ENCODE data around the gene CRHR1.

CRHR1 gene

DNA sequence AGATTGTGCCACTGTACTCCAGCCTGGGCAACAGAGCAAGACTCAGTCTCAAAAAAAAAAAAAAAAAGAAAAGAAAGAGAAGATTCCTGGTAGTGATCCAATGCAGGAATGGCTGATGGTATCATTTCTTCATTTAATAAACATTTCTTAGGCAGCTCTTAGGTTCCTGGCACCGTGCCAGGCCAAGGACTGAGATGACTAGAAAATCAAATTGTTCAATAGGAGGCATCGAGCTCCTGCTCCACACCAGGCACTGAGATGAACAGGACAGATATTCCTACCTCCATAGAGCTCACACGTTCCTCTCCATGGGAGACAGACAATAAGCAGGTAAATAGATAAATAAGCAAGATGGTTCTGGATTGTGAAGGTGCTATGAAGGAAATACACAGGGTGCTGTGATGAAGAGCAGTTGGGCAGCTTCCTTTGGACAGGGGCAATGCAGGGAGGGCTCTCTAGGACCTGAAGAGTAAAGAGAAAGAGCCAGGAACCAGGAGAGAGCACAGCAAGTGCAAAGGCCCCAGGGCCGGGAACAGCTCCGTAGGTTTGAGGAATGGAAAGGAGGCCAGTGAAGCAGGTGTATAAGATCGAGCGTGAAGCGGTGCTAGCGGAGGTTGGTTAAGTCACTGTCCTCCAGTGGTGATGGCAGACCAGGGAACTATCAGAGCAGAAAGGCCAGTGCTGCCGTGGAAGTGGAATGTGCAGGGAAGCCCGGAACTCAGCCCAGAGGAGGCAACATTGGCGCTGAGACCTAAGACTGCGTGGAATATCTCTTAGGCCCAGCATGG, 26.5 kb upstream of the CRHR1 start:
- no peak for DNase-seq (ENCODE audit: low spot score)
- no peak for FAIRE-seq

GRCh38 chr17:45758544-45758943, 25.6 kb upstream of the CRHR1 start:
- no peak for FAIRE-seq
- no peak for DNase-seq (ENCODE audit: low spot score)

- FAIRE-seq: no peak
- DNase-seq (ENCODE audit: low spot score): no peak
These were observed 24.4 kb upstream of the CRHR1 start for GRCh38 chr17:45759761-45760160.

DNA sequence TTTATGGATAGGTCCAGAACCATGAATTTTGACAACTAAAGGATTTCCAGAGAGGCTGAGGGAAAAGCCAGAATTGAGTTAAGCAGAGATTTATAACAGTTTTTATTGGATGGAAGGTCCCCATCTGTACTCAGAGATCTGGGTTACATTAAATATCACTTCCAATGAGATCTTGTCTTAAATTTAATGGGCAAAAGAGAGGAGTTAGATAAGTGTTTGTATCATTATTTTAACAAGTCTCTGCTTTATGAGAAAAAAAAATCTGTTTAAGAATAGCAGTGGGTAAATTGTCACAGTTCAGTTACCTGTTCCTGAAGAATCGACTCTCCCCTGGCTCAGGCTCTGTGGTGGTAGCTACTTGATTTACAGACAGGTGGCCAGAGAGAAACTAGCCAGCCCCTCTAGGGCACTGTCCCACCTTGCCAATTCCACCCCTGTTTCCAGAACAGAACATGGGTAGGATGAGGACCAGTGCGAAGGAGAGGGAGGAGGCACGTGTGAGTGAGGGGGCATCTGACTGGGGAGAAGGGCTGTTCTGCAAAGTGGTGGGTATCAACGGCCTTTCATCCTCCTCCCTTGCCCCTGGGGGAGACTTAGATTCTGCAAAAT, 22.1 kb upstream of the CRHR1 start:
- FAIRE-seq (no peak), DNase-seq (ENCODE audit: low spot score) (no peak)

DNA sequence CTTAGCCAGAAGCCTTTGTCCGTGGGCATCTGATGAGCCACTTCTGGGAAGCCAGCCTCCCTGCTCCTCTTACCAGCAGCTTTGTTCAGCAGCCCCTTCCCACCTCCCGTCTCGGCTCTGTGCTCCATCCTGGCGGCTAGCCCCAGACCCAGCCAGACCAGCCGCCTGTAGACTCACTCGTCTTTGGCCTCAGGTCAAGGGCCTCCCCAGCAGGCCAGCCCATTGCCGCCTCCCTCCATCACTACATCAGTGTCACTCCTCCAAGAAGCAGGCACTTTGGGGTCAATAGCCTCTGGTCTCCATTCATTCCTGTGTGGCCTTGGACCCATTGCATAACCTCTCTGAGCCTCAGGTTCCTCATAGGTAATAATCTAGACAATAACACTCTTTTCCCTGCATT, 20.9 kb upstream of the CRHR1 start:
- DNase-seq (ENCODE audit: low spot score): no peak
- FAIRE-seq: no peak

- DNase-seq (ENCODE audit: low spot score) (no peak), FAIRE-seq (no peak)
These were observed 19.6 kb upstream of the CRHR1 start for GRCh38 chr17:45764479-45764878.

DNA sequence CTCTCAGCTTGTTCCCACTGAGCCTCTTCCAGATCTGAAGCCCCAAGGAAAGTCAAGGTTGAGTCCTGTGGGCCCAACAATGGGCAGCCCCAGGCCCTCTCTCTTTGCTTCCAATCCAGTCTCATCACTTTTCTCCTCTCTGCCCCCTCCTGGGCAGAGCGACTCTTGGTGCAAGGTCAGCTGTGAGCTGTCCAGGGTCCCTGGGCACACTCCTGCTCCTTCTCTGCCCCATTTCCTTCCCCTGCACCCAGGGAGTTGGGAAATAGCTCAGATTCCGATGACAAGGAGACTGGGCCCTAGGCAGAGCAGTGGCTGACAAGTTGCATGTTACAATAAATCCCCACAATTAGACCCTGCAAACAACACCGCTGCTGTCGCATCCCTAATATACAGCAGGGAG, 16.1 kb upstream of the CRHR1 start:
- DNase-seq (ENCODE audit: low spot score): no peak
- no peak for FAIRE-seq

DNA sequence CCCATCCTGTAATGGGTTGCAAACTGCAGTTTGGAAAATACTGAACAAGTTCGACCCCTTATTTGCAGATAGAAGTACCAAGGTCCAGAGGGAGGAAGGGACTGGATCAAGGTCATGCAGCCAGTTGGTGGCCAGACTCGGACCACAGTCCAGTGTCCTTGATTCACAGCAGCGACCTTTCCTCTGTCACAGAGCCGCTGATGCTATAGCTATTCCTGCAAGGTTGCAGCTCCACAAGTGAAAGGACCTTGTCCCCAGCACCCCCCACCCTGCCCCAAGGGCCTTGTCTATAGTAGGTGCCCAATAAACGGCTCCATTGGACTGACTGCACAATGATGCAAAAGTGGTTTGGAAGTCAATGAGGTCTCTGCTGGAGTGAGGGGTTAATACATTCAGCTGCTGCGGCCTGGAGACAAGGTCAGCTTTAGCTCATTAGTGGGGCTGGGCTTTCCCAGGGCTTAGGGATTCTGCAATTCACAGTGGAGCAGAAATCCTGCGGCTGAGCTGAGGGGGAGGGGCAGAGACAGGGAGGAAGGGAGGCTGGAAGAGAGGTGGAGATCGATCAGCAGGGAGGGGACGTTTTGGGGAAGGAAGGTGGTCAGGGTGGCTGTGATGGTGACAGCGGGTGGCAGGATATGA, 13.4 kb upstream of the CRHR1 start:
- FAIRE-seq: no peak
- DNase-seq (ENCODE audit: low spot score): no peak

DNA sequence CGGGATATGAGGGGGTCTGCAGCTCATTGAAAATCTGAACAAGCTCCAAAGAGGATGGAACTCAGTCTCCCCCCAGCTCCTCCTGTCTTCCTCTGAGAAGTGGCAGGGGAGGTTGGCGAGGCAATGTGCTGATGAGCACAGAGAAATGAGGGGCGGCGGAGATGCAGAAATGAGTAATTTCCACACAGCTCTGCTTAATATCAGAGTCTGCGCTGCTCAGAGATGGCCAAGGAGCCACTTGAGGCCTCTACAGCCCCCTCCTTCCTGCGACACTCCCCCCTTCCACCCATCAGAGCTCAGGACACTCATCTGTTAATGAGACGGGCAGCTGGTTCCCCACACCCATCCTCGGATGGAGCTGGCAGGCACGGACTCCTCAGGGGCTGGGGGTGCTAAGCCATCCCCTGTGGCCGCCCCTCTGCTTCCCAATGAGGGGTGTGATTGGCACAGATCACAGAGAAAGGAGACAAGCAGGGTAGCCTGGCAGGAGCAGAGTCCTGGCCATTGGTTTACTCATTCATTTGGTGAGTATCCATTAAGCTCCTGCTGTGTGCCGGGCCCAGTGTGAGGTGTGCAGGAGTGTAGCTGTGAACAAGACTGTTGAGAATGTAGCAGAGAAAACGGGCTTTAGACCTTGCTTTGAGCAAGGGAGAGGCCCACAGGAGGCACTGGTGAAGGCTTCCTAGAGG, 12.7 kb upstream of the CRHR1 start:
- DNase-seq (ENCODE audit: low spot score) (no peak), FAIRE-seq (no peak)

- DNase-seq (ENCODE audit: low spot score) (no peak), FAIRE-seq (no peak)
These were observed 9.0 kb upstream of the CRHR1 start for GRCh38 chr17:45775148-45775547.

DNA sequence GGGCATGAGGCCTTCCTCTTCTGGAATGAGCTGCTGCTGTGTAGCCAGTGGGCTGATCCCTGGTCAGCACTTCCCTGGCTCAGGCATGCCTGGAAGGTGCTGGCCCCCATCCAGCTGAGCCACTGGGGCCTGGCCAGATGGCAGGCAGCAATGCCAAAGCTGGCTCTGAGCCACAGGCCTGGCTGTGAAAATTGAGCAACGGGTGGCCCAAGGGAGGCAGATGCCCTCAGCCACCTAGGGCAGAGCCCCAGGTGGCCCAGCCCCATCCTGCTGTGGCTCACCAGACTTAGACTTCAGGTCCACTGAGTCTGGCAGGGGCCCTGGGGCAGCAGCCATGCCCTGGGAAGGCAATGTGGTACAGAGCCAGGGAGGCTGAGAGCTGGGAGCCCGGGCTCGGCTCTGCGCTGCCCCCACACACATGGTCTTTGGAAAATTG, 8.5 kb upstream of the CRHR1 start:
- FAIRE-seq (no peak), DNase-seq (ENCODE audit: low spot score) (no peak)

DNA sequence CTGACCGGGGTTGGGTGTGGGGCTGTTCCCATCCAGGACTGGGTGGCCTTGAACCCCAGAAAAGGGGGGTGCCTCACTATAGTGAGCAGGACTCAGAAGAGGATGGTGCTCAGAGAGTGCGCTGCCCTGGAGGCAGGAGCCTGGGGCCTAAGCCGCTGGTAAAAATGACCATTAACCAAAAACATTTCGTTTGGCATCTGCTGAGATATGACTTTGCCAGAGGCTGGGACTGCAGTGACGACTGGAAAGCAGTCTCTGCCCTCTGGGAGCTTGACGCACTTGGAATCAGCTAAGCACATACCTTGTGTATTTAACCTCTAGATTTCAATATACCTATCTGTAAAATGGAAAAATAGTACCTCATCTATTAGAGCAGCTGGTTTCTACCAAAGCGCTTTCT, 7.2 kb upstream of the CRHR1 start:
- no peak for FAIRE-seq
- DNase-seq (ENCODE audit: low spot score): no peak

DNA sequence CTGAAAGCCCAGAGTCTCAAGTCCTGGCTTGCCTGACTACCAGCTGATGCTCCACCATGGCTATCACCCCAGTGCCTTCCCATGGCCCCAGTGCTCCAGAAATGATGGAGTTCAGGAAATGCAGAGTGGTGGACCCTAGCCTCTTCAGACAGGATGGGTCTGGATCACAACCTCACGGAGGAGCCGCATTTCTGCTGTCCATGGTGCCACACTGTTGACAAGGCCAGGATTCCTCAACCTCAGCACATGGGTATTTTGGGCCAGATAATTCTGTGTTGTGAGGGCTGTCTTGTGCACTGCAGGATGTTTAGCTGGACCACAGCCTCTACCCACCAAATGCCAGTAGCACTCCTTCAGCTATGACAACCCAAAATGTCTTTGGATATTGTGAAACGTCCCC, 6.7 kb upstream of the CRHR1 start:
- FAIRE-seq: no peak
- no peak for DNase-seq (ENCODE audit: low spot score)

DNA sequence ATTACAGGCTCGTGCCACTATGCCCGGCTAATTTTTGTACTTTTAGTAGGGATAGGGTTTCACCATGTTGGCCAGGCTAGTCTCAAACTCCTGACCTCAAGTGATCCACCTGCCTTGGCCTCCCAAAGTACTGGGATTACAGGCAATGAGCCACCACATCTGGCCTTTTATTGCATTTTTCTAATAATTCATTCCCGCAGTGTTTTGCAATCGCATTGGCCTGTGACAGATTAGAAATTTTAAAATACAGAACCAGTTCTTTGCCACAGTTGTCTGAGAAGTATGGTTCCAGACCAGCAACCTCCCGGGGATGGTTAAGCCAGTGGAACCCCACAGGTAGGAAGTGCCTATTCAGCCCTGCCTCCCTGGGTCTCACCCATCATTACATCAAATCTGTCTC, 3.2 kb upstream of the CRHR1 start:
- no peak for DNase-seq (ENCODE audit: low spot score)
- FAIRE-seq: no peak

DNA sequence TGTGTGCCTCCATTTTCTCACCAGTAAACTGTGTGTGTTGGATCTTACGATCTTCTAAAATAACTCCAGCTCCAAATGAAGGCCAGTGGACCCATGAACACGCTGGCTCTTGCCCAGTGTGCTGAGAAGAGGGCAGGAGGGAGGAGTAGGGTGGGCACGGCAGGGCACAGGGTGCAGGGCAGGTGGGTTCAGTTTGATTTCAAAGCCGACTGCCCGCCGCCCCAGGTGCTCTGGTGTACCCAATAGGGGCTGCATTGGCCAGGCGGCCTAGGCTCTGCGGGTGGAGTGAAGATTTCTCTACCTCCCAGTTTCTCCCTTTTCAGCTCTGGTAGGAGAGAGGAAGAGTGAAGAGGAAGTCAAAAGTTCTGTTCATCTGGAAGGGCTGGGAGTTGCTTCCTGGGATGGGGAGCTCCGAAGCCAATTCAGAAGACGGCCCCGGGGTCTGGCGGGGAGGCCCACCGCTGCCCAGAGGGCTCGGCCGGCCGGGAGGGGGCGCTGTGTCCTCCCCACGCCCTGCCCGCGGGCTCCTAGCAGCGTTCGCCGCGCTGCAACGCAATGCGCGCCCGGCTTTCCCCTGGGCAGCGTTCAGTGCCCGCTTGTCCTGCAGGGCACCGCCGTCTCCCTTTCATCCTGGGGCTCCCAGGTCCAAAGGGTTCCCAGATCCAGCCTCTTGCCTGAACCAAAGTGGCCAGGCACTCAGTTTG, 1.1 kb upstream of the CRHR1 start:
- FAIRE-seq: no peak
- DNase-seq (ENCODE audit: low spot score): no peak

GRCh38 chr17:45783593-45784292, 377 bp upstream of the CRHR1 start:
- no peak for DNase-seq (ENCODE audit: low spot score)
- FAIRE-seq: no peak

GRCh38 chr17:45784741-45785479, 790 bp downstream of the CRHR1 start:
- no peak for DNase-seq (ENCODE audit: low spot score)
- no peak for FAIRE-seq

DNA sequence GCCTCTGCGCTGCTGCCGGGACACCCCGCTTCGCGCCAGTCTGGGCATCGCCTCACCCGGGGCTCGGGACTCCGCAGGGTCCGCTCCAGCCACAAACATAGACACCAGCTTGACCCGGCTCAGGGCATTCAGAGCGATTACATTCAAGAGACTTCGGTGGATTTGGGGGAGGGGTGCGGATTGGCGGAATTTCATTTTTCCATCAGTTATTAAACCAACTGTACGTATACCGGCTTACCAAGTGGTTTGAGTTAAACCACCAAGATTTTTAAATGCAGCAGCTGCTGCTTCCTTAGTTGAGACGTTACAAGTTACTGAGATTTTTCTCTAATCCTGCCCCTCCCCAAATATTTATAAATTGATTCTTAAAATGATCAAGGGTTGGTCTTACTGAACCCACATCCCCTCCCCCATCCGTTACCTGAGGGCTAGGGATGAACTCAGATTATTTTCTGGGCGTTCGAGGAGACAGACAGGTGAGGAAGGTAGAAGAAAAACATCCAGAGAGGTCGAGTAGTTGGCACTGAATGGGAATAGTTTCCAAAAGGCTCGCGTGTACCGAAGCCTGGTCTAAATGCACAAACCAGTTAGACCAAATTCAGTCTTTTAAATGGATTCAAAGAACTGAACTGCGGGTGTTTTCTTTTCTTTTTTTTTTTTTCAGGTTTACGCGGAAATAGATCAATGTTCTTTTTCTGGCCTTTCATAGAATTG, 1.5 kb downstream of the CRHR1 start:
- FAIRE-seq: no peak
- DNase-seq (ENCODE audit: low spot score): no peak

DNA sequence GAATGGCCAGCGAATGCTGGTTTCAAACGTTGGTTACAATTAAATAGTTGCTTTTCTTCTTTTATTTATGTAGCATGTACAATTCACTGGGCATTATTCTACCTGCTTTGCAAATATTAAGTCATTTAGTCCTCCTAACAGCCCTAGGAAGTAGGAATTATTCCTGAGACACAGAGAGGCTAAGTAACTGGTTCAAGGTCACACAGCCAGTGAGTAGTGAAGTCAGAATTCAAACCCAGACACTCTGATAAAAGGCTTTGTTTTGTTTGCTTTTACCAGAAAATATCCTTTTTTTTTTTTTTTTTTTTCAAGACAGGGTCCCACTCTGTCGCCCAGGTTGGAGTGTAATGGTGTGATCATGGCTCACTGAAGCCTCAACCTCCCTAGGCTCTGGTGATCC, 2.2 kb downstream of the CRHR1 start:
- FAIRE-seq (no peak), DNase-seq (ENCODE audit: low spot score) (no peak)

DNA sequence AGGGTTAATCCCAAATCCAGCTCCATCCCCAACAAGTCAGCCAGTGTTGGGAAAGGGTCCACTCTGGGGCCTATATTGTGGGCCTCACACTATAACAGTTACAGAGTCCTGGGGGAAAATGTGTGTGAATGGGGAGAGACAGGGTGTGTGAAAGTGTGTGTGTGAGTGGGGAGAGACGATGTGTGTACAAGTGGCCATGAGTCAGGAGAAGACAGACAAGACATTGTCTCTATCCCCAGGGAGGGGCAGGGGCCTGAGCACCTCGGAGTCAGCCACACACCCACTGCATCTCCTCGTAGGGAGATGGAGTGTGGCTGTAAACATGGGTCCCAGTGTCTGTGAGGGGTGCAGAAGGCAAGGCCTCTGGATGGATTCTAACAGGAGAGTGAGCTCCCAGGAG, 2.9 kb downstream of the CRHR1 start:
- DNase-seq (ENCODE audit: low spot score) (no peak), FAIRE-seq (no peak)

Measured in RCC 7860 (cell line).